MM.1S (cell line): Measurements from ENCODE around the gene SPOCK2.

Experiments
- DNase-seq: peaks from one replicate; pipeline ENCODE4 v3.0.0-alpha.2; 2015
- H2AFZ ChIP-seq: fragments of 300-600 bp; sonication (generic); 2 replicates; pipeline ENCODE4 v1.6.0; 2016; ENCODE audit warnings: antibody characterized with exemption, low read length
- H3F3A ChIP-seq: fragments of 300-600 bp; sonication (generic); 2 replicates; pipeline ENCODE4 v1.6.1; 2016; ENCODE audit warnings: mild to moderate bottlenecking, antibody characterized with exemption, low read length, moderate library complexity, mixed read lengths; ENCODE audit not compliant: insufficient read depth
- H3K27ac ChIP-seq: fragments of 300-600 bp; sonication (generic); 2 replicates; pipeline ENCODE4 v1.5.1; 2016; ENCODE audit warnings: mild to moderate bottlenecking, low read length
- H3K27me3 ChIP-seq: fragments of 300-600 bp; sonication (generic); replicated peaks from 2 replicates; pipeline ENCODE4 v1.6.0; 2016; ENCODE audit warnings: low read length; ENCODE audit not compliant: insufficient read depth
- H3K36me3 ChIP-seq: fragments of 300-600 bp; sonication (generic); replicated peaks from 2 replicates; pipeline ENCODE4 v1.6.1; 2016; ENCODE audit warnings: mild to moderate bottlenecking, low read length, mixed read lengths; ENCODE audit not compliant: insufficient read depth
- H3K4me1 ChIP-seq: fragments of 300-600 bp; sonication (generic); 2 replicates; pipeline ENCODE4 v1.6.1; 2016; ENCODE audit warnings: low read length, mixed read lengths
- H3K4me2 ChIP-seq: fragments of 300-600 bp; sonication (generic); 2 replicates; pipeline ENCODE4 v1.6.0; 2016; ENCODE audit warnings: low read depth, low read length
- H3K4me3 ChIP-seq: fragments of 300-600 bp; sonication (generic); 2 replicates; pipeline ENCODE4 v1.5.1; 2016; ENCODE audit warnings: low read length, mixed read lengths
- H3K79me2 ChIP-seq: fragments of 300-600 bp; sonication (generic); 2 replicates; pipeline ENCODE4 v1.6.1; 2016; ENCODE audit warnings: mixed run types, low read length, mixed read lengths
- H3K9ac ChIP-seq: fragments of 300-600 bp; sonication (generic); 2 replicates; pipeline ENCODE4 v1.6.1; 2016; ENCODE audit warnings: low read length, mixed read lengths
- H3K9me2 ChIP-seq: fragments of 300-600 bp; sonication (generic); replicated peaks from 2 replicates; pipeline ENCODE4 v1.6.1; 2016; ENCODE audit warnings: mild to moderate bottlenecking, low read length, mixed read lengths; ENCODE audit not compliant: insufficient read depth
- H3K9me3 ChIP-seq: fragments of 300-600 bp; sonication (generic); replicated peaks from 2 replicates; pipeline ENCODE4 v1.6.1; 2016; ENCODE audit warnings: mild to moderate bottlenecking, low read length, mixed read lengths; ENCODE audit not compliant: insufficient read depth
- H4K20me1 ChIP-seq: fragments of 300-600 bp; sonication (generic); 2 replicates; pipeline ENCODE4 v1.6.1; 2016; ENCODE audit warnings: mild to moderate bottlenecking, low read length, moderate library complexity, mixed read lengths; ENCODE audit not compliant: insufficient read depth
- CTCF ChIP-seq: fragments of 300-600 bp; sonication (generic); IDR thresholded peaks from 2 replicates; pipeline ENCODE4 v1.5.1; 2016; ENCODE audit warnings: antibody characterized with exemption, low read length, mixed read lengths
- EZH2 ChIP-seq: fragments of 300-600 bp; sonication (generic); optimal IDR thresholded peaks from 2 replicates; pipeline ENCODE3; 2017; ENCODE audit warnings: low read depth, mild to moderate bottlenecking, antibody characterized with exemption, low read length, mixed read lengths
- EZH2phosphoT487 ChIP-seq: fragments of 300-600 bp; sonication (generic); IDR thresholded peaks from 2 replicates; pipeline ENCODE4 v1.6.1; 2018; ENCODE audit warnings: antibody characterized with exemption, low read length

Gene SPOCK2

GRCh38 chr10:72014785-72015480 is 73.4 kb downstream of the SPOCK2 start:
- no peak overlapping the region for H3K4me3 ChIP-seq
- no peaks in the 10 kb centered on the region for H3K36me3 ChIP-seq
- TF ChIP-seq EZH2phosphoT487 (no peak), EZH2 (no peak), CTCF (no peak)
- no peaks in the 10 kb centered on the region for H3K4me1 ChIP-seq
- H3F3A ChIP-seq, result no peaks in the 10 kb centered on the region
- no peak overlapping the region for H2AFZ ChIP-seq
- H4K20me1 ChIP-seq, result no peaks in the 10 kb centered on the region
- no peak for DNase-seq
- H3K4me2 ChIP-seq, result no peak overlapping the region
- H3K9me2 ChIP-seq, result no peaks in the 10 kb centered on the region
- H3K9ac ChIP-seq, result no peak overlapping the region
- no peaks in the 10 kb centered on the region for H3K9me3 ChIP-seq
- H3K27me3 ChIP-seq, result no peaks in the 10 kb centered on the region; the same call in 1 of the 2 replicates
- no peak overlapping the region for H3K27ac ChIP-seq
- no peaks in the 10 kb centered on the region for H3K79me2 ChIP-seq

DNA sequence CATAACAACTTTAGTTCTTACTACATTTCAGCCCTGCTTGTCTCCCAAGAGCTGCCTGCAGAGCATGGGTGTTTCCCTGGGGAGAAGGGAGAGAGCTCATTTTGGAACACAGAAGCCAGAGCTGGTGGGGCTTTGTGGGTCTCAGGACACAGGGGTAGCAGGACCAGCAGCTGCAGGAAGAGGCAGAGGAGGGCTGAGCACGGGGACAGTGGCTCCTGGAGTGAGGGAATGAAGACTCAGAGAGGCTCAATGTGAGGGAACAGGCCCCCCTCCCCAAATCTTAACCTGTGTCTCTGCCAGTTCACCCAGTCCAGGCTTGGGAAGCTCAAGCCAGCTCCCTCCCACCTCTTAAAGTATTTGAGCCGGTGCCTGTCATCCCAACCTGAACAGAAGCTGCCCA is 74.2 kb downstream of the SPOCK2 start:
- H3K4me3 ChIP-seq, result no peak overlapping the region
- no peaks in the 10 kb centered on the region for H4K20me1 ChIP-seq
- no peaks in the 10 kb centered on the region for H3K36me3 ChIP-seq
- no peaks in the 10 kb centered on the region; the same call in 1 of the 2 replicates for H3K27me3 ChIP-seq
- H3K4me1 ChIP-seq, result no peaks in the 10 kb centered on the region
- H3K27ac ChIP-seq, result no peak overlapping the region
- H3K9ac ChIP-seq, result no peak overlapping the region
- no peak overlapping the region for H2AFZ ChIP-seq
- no peaks in the 10 kb centered on the region for H3K9me3 ChIP-seq
- H3K4me2 ChIP-seq, result no peak overlapping the region
- no peaks in the 10 kb centered on the region for H3K9me2 ChIP-seq
- TF ChIP-seq CTCF (no peak), EZH2 (no peak), EZH2phosphoT487 (no peak)
- H3F3A ChIP-seq, result no peaks in the 10 kb centered on the region
- no peak for DNase-seq
- H3K79me2 ChIP-seq, result no peaks in the 10 kb centered on the region

- no peak overlapping the region for H3K4me2 ChIP-seq
Measured at GRCh38 chr10:72013202-72013945, 75.0 kb downstream of the SPOCK2 start.

More at GRCh38 chr10:72013202-72013945, 75.0 kb downstream of the SPOCK2 start:
- Histone ChIP-seq H3F3A (no peaks in the 10 kb centered on the region), H3K9me2 (no peaks in the 10 kb centered on the region), H4K20me1 (no peaks in the 10 kb centered on the region), H3K27me3 (no peaks in the 10 kb centered on the region; the same call in 1 of the 2 replicates), H3K79me2 (no peaks in the 10 kb centered on the region), H3K9me3 (no peaks in the 10 kb centered on the region), H3K4me1 (no peaks in the 10 kb centered on the region), H2AFZ (no peak overlapping the region), H3K4me3 (no peak overlapping the region), H3K36me3 (no peaks in the 10 kb centered on the region), H3K9ac (no peak overlapping the region), H3K27ac (no peak overlapping the region)
- TF ChIP-seq CTCF, result no peak
- no peak for TF ChIP-seq EZH2
- DNase-seq, result no peak
